GM13977 (cell line): ENCODE results near the gene ZACN.

Experiments
- DNase-seq: peaks from one replicate; pipeline ENCODE4 v3.0.0; 2012; ENCODE audit warnings: low spot score
- in situ Hi-C: fragments of 300-500 bp; cut with MboI; formaldehyde crosslinking; loops from one replicate; pipeline ENCODE4 v1.12.0; 2022; ENCODE audit warnings: low sequenced_read_pairs, low pct_unique_long_range_greater_than_20kb, mixed read lengths, inconsistent platforms; ENCODE audit not compliant: unreplicated experiment
- TF ChIP-seq, protein P1 (sequence below): IDR thresholded peaks from 2 replicates; pipeline ENCODE4 v1.5.1; 2012; ENCODE audit warnings: mild to moderate bottlenecking, control low read depth; ENCODE audit not compliant: insufficient read depth; ENCODE audit errors: extremely low read depth, missing control alignments

The ZACN gene

DNA sequence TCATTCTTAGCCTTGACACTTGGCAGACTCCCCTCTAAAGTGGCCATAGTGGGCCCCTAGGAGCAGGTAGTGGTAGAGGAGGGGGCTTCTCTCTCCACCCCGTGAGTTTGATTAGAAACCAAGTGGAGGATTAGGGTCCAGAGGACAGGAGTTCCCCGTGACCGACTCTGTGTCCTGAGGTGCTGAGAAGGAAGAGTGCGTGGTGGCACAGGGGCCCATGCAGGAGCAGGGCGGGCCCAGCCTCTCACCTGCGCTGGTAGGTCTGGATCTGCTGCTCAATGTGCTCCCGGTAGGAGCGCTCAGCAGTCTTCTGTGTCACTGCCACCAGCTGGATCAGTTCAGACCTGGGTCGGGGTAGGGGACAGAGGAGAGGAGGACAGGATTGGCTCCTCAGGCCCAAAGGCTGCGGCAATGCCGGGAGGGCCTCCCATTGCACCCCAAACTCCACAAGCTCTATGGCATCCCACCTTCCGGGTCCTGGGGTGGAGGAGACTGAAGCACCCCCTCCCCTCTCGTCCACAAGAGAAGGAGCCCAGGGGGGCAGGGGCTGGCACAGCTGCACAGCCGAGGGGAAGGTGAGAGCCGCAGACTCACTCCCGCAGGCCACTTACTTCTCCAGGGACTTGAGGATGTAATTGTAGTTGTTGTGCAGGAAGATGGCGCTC is 6.2 kb downstream of the ZACN start:
- no peak for DNase-seq
- in situ Hi-C loops: no loop called here
- TF ChIP-seq, protein P1, sequence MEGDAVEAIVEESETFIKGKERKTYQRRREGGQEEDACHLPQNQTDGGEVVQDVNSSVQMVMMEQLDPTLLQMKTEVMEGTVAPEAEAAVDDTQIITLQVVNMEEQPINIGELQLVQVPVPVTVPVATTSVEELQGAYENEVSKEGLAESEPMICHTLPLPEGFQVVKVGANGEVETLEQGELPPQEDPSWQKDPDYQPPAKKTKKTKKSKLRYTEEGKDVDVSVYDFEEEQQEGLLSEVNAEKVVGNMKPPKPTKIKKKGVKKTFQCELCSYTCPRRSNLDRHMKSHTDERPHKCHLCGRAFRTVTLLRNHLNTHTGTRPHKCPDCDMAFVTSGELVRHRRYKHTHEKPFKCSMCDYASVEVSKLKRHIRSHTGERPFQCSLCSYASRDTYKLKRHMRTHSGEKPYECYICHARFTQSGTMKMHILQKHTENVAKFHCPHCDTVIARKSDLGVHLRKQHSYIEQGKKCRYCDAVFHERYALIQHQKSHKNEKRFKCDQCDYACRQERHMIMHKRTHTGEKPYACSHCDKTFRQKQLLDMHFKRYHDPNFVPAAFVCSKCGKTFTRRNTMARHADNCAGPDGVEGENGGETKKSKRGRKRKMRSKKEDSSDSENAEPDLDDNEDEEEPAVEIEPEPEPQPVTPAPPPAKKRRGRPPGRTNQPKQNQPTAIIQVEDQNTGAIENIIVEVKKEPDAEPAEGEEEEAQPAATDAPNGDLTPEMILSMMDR: no peak

GRCh38 chr17:76085731-76086366 is 6.9 kb downstream of the ZACN start:
- no peak for DNase-seq
- in situ Hi-C loops: no loop called here
- TF ChIP-seq, protein P1: no peak

DNA sequence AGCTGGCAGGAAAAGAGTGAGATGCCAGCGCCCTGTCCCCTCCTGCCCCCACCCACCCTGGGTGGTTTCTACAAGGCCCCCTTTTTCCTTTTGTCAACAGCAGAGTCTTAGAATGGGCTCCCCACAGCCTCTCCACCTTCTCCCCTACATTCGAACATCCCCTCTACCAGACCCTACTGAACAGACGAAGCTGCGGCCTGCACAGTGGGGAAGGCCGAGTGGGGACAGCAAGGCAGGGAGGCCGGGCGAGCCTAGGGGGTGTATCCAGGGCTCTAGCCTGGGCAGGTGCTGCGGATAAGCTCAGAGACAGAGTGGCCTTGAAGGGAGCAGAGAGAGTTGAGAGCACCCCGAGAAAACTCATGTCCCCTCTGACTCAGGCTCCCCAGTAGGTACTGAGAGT is 7.4 kb downstream of the ZACN start:
- in situ Hi-C loops: no loop called here

GRCh38 chr17:76087531-76087930 is 8.5 kb downstream of the ZACN start:
- no peak for DNase-seq
- in situ Hi-C loops: no loop called here
- TF ChIP-seq, protein P1: no peak

More for the DNA sequence above, 7.4 kb downstream of the ZACN start:
- no peak for DNase-seq
- TF ChIP-seq, protein P1: no peak

DNA sequence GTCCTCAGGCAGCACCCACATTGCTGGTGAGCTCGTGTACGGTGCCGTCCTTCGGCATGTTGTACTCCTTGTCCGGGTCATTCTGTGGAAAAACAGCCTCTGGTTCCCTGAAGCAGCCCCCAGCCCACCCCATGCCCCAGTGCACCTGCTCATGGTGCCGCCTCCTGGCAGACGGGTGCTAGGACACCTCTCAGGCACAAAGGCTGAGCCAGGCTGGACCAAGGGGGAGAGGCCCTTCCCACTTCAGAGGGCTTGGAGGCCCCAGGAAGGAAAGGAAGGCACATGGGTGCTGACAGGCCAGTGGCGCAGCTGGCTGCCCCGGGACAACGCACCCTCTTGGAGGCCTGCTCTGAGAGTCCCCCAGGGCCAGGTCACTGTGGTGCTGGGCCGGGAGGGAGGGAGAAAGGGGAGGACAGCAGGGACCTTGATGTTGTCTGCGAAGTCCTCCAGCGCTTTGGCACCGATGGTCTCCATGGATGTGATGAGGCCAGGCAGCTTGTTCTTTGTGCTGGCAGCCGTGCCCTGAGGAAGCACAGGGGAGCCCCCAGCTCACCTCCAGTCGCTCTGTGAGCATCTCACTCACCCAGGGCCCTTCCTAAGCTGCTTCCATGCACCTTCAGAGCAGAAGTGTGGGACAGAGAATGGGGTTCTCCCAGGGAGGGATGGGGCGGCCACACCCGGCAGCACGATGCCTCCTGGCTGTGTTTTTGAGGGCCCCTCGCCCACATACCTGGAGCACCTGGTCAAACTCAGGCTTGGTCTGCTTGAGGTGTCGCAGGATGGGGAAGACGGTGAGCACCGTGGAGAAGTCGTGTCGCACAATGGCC is 9.3 kb downstream of the ZACN start:
- TF ChIP-seq, protein P1: no peak
- in situ Hi-C loops: no loop called here
- DNase-seq: no peak

GRCh38 chr17:76088868-76089576 is 10.0 kb downstream of the ZACN start:
- in situ Hi-C loops: no loop called here
- DNase-seq: no peak

More at GRCh38 chr17:76088868-76089576, 10.0 kb downstream of the ZACN start:
- TF ChIP-seq, protein P1: no peak
